Neural crest cell (in vitro differentiated cells): ENCODE results near the gene LYL1. TPM values are rescaled to one million over a fixed set of nuclear protein-coding genes. Genes with fewer than 3 reads are reported as not detected.

Source experiments
- DNase-seq: peaks from one replicate; pipeline ENCODE4 v3.0.0; 2021; ENCODE audit warnings: low read depth, mixed read lengths, low spot score
- H3K27ac Mint-ChIP-seq: one replicate; pipeline ENCODE4 v1.8.0; 2021; ENCODE audit warnings: mild to moderate bottlenecking, mixed read lengths; ENCODE audit not compliant: unreplicated experiment
- H3K27me3 Mint-ChIP-seq: 2 replicates; pipeline ENCODE4 v1.8.0; 2021; ENCODE audit warnings: low read depth, mild to moderate bottlenecking, mixed read lengths
- H3K36me3 Mint-ChIP-seq: 2 replicates; pipeline ENCODE4 v1.8.0; 2021; ENCODE audit warnings: low read depth, mild to moderate bottlenecking, mixed read lengths
- H3K4me1 Mint-ChIP-seq: 2 replicates; pipeline ENCODE4 v1.8.0; 2021; ENCODE audit warnings: mixed read lengths
- H3K4me3 Mint-ChIP-seq: one replicate; pipeline ENCODE4 v1.8.0; 2021; ENCODE audit warnings: mild to moderate bottlenecking, mixed read lengths
- H3K9me3 Mint-ChIP-seq: 2 replicates; pipeline ENCODE4 v1.8.0; 2021; ENCODE audit warnings: mixed read lengths
- CTCF ChIP-seq: fragments of 200-600 bp; sonication (generic); conservative IDR thresholded peaks from 2 replicates; pipeline ENCODE4 v1.5.0; 2021; ENCODE audit warnings: antibody characterized with exemption, mild to moderate bottlenecking
- long read RNA-seq: library from polyadenylated mRNA; unstranded; transcript quantifications from one replicate; pipeline ENCODE4 v2.0.0, GENCODE V29; 2020
- total RNA-seq: library from RNA; stranded (reverse); gene quantifications from 2 replicates; pipeline ENCODE4 v1.2.1, GENCODE V29; 2021

The LYL1 gene
- 0.30 and 0.45 TPM in 2 replicates for total RNA-seq
- long read RNA-seq = 0 reads

GRCh38 chr19:13102666-13103580, at the start of gene LYL1:
Gene LYL1 (minus strand): TSS chr19:13102858. CDS start chr19:13101171, 1,687 bp downstream.
- TF ChIP-seq CTCF = no peak
- peaks cover 4% of the 10 kb centered on the region for H3K36me3 Mint-ChIP-seq
- DNase-seq = no peak
- H3K4me1 Mint-ChIP-seq = peaks cover 11% of the 10 kb centered on the region
- no peaks in the 10 kb centered on the region for H3K9me3 Mint-ChIP-seq
- H3K27ac Mint-ChIP-seq = no peak within 1 kb of the TSS
- H3K27me3 Mint-ChIP-seq = peaks cover 49% of the 10 kb centered on the region
- H3K4me3 Mint-ChIP-seq = no peak within 1 kb of the TSS

GRCh38 chr19:13151605-13152355, 49.1 kb upstream of the LYL1 start:
- peak overlapping the region; percentile 99 for H3K27ac Mint-ChIP-seq
- no peaks in the 10 kb centered on the region for H3K9me3 Mint-ChIP-seq
- H3K36me3 Mint-ChIP-seq = peaks cover 4% of the 10 kb centered on the region
- TF ChIP-seq CTCF = peak; percentile 36
- DNase-seq = peak; percentile 87
- H3K27me3 Mint-ChIP-seq = peaks cover 12% of the 10 kb centered on the region
- H3K4me3 Mint-ChIP-seq = peak overlapping the region; percentile 99
- H3K4me1 Mint-ChIP-seq = peaks cover 64% of the 10 kb centered on the region

GRCh38 chr19:13150931-13151604, 48.4 kb upstream of the LYL1 start:
- DNase-seq = no peak
- H3K27me3 Mint-ChIP-seq = peaks cover 12% of the 10 kb centered on the region
- peak overlapping the region; percentile 97 for H3K27ac Mint-ChIP-seq
- TF ChIP-seq CTCF = no peak
- H3K9me3 Mint-ChIP-seq = no peaks in the 10 kb centered on the region
- H3K4me3 Mint-ChIP-seq = peak overlapping the region; percentile 99
- peaks cover 4% of the 10 kb centered on the region for H3K36me3 Mint-ChIP-seq
- peaks cover 57% of the 10 kb centered on the region for H3K4me1 Mint-ChIP-seq

GRCh38 chr19:13150187-13150930, 47.7 kb upstream of the LYL1 start, which contains the start of the genes IER2 and STX10:
Gene IER2 (plus strand): TSS chr19:13150411. CDS start chr19:13153187, 2,776 bp downstream.
Gene STX10 (minus strand): TSS chr19:13150375. CDS start chr19:13150173, 202 bp downstream.
- H3K9me3 Mint-ChIP-seq = no peaks in the 10 kb centered on the region
- H3K36me3 Mint-ChIP-seq = peaks cover 4% of the 10 kb centered on the region
- DNase-seq = peak; percentile 72
- peak within 1 kb of the TSS; percentile 97 for H3K27ac Mint-ChIP-seq
- peak; percentile 63 for TF ChIP-seq CTCF
- H3K4me3 Mint-ChIP-seq = peak within 1 kb of the TSS; percentile 99
- H3K4me1 Mint-ChIP-seq = peaks cover 53% of the 10 kb centered on the region
- peaks cover 12% of the 10 kb centered on the region for H3K27me3 Mint-ChIP-seq
